HG03159 (cell line): ENCODE data around the gene CYFIP1.

Experiments
- ATAC-seq: cut with Tn5 transposase; IDR thresholded peaks from one replicate; pipeline ENCODE4 v1.9.1; 2021; ENCODE audit warnings: mild to moderate bottlenecking, moderate library complexity; ENCODE audit not compliant: unreplicated experiment

CYFIP1 gene

DNA sequence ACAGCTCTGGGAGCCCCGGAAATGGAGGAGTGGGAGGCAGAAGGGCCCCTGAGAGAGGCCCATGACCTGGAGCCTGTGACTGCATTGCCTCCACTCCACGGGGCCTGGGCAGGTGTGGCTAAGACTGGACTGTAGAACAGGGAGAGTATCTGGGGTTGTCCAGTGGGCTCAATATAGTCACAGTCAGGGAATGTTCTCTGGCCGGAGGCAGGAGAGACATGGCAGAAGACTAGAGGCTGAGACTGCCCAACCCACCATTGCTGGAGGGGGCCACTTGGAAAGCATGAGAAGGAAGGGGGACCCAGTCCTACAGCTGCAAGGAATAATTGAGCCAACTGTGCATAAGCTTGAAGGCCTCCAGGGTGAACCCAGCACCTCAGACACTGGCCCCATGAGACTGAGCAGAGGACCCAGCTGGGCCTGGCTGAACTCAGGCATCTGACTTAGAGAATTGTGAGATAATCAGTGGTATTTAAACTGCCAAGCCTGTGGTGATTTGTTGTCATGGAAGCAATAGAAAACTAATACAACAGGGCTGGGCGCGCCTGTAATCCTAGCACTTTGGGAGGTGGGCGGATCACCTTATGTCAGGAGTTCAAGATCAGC, 108.6 kb downstream of the CYFIP1 start:
- no peak for ATAC-seq

DNA sequence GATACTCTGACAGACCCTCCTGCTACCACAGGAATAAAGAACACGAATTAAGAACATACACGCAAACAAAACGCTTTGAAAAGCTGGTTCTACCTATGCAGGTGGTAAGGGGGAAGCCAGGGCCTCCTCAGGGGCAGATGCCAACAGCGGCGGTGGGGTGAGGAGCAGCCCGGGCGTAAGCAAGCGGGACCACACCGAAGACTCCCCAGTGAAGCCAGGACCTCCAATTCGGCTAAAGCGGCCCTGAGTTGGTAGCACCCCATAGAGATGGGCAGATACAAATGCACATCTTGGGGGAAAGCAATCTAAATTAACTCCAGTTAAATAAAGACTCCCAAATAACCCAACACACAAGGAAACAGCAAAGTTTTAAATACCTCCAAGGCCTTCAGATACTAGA, 109.3 kb downstream of the CYFIP1 start:
- ATAC-seq: no peak

DNA sequence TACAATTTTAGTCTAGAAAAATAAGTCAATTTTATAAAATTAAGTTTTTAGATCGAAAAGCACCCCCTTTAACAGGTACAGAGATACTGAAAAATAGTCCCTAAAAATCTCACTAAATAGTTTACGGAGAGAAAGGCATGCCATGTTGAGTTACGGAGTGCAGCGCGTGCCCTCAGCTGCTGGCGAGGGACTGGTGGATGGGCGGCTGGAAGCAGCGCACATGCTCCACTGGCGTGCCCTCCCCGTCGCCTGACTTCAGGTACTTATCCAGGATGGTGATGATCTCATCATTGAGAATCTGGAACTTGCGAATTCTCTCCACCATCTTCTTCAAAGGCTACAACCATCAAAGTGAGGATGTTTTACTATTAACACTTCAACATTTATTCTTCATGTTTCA, 110.3 kb downstream of the CYFIP1 start:
- ATAC-seq: no peak

DNA sequence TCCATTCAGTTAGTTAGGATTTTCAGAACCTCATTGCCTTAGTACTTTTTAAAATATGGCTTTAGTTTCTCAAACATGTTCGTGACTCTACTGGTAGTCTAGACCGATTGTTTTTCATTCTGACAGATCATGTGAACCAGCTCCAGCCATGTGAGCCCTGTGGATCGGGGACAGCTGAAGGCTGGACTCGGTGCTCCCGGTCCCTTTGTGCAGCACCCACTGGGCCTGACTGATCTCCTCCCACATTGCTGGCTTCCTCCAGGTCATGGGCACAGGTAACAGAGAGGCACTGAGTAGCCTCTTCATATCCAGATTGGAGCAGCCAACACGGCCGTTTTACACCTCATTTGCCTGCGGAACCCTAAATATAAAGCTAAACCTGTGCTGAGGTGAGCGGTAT, 111.2 kb downstream of the CYFIP1 start:
- no peak for ATAC-seq

DNA sequence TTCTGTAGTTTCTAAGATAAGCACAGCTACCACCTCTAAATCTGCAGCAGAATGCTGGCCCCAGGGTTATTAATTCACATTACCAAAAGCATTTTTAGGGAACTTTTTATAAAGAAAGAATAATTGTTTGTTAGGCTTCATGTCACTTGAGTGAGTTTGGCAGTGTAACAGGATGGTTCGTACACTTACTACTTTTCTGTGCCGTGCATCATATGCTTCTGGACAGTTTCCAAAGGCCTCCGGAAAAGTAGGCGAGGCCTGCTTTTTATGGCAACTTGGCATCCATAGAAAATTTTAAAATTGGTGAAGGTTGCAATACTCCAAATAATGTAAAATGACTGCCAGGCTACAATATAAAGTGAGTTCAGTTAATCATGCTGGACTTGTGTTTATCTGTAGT, 111.7 kb downstream of the CYFIP1 start:
- ATAC-seq: no peak

DNA sequence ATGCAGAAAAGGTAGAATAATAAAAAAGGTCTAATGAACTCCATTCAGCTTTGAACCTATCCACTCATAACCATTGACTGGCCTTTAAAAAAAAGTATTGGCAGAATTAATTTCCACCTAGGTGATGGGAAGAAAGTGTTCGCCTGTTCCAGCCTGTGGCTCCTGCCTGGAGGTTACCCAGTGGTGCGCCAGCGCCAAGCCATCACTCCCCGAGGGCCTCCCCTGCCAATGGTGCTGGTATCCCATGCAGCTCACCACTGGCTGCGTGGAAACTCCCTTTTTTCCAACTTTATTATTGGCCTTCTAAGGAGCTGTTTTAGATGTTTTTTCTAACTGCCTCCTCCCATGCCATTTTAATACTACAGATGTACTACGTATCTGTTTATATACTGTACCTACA, 112.3 kb downstream of the CYFIP1 start:
- no peak for ATAC-seq

DNA sequence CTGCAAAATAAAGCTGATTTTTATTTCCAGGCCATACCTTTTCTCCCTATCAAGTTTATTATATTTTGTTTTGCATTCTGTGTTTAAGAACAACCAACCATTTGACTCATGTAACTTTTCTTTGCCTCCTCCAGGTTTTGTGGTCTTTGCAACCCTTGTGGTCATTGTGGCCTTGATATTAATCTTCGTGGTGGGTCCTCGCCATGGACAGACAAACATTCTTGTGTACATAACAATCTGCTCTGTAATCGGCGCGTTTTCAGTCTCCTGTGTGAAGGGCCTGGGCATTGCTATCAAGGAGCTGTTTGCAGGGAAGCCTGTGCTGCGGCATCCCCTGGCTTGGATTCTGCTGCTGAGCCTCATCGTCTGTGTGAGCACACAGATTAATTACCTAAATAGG, 114.1 kb downstream of the CYFIP1 start:
- no peak for ATAC-seq

DNA sequence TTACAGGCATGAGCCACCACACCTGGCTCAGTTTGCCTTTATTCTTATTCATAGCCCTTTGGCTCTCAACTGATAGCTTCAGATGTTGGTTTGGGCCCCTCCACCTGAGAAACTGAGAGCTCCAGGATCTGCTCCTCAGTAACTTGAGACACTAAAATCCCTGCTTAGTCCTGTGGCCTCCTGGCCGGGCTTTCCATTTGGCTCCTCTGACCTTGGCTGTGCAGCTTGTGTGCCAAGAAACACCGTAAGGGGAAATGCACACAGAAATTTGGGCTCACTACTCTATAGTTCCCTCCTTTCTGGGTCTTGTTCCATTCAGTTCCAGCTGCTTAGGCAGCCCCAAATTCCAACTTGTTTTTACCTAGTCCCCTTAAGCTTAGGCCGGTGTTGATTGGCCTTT, 116.8 kb downstream of the CYFIP1 start:
- no peak for ATAC-seq

DNA sequence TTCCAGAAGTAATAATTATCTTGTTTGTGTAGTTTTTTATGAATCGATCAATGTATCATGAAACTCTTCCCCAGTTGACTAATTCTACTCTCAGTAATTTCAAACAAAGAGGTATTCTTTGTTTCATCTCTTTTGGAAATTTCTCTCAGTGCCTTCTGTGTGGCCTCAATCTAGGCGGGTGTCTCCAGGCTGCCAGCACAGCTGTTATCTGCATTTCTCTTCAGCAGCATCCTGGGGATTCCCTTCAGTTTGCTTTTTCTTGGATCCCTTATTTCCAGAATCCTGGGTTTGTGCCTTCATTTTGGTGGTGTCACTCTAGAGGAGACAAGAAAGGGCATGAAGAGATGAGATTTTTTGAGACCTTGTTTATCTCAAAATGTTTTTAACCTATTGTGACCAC, 119.0 kb downstream of the CYFIP1 start:
- ATAC-seq: no peak

DNA sequence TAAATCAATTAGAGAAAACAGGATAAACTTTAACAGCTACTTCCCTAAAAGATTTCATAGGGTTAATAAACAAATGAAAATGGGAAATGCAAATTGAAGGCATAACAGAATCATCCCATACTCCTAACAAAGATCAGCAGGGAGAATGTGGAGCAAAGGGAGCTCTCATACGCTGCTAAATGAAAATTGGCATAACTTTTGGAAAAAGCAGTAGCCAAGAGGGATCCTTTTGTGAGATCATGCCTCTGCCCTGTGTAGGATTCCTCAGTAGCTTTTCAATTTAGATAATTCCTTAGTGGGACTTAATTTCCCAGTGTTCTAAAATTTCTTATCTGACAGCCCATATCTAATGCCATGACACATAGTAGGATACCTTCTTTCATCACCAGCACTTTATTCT, 123.5 kb downstream of the CYFIP1 start:
- no peak for ATAC-seq

DNA sequence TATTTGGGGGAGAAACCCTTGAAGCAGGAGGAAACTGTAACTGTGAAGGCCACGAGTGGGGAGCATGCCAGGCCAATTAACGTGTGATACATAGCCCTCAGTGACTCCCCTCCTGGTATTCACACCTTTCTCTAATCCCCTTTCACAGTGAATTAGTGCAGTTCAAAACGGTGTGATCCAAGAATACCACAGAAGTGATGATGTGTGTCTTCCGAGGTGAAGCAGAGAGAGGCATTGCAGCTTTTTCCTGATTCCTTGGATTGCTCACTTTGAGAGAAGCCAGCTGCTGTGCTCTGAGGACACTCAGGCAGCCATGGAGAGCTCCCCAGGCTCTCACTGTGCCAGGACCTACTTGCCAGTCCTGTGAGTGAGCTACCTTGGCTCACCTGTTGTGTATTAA, 124.4 kb downstream of the CYFIP1 start:
- no peak for ATAC-seq

DNA sequence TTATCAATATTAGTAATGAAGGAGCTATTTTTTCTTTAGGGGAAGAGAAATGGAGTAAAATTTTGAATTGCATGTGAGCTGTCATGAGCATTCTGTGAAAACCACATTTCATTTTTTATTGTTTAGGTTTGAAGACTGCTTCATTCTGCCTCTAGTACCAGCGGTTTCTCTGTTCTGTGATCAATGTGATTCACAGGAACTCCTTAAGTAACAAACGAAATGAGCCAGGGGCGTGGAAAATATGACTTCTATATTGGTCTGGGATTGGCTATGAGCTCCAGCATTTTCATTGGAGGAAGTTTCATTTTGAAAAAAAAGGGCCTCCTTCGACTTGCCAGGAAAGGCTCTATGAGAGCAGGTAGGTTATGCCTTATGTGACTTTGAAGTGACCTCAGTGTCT, 128.7 kb downstream of the CYFIP1 start:
- ATAC-seq: no peak

DNA sequence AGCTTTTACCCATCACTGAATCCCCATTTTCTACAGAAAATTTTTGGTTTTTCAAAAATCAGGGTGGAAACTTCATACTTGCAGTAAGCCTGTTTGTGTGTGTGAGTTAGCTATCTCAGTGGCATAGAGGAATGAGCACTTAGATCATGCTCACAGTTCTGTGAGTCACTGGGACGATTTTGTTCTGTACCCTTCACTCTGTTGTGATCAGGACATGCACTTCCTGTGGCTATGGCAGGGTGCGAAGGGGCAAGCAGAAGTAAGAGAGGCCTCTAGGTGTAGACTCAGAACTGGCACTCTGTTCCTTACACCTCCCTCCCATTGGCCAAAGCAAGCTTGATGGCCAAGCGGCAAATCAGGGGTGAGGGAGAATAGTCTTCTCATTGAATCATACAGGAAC, 130.1 kb downstream of the CYFIP1 start:
- ATAC-seq: no peak

DNA sequence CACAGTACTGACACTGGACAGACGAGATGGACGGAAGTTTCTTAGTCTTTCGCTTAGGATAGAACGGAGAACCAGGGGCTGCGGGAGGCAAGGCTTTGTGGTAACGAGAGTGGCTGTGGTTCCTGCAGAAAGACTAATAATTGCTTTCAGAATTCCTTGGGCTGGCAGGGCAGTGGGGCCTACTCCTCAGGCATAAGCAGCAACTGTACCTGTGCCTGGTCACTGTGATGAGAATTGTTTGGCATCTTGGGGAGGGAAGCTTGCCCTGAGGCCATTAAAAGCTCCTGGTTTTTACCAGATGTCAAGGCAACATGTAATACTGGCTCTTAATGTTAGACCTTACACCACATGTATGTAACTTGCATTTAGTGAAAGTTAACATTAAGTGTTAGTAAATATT, 134.1 kb downstream of the CYFIP1 start:
- no peak for ATAC-seq

DNA sequence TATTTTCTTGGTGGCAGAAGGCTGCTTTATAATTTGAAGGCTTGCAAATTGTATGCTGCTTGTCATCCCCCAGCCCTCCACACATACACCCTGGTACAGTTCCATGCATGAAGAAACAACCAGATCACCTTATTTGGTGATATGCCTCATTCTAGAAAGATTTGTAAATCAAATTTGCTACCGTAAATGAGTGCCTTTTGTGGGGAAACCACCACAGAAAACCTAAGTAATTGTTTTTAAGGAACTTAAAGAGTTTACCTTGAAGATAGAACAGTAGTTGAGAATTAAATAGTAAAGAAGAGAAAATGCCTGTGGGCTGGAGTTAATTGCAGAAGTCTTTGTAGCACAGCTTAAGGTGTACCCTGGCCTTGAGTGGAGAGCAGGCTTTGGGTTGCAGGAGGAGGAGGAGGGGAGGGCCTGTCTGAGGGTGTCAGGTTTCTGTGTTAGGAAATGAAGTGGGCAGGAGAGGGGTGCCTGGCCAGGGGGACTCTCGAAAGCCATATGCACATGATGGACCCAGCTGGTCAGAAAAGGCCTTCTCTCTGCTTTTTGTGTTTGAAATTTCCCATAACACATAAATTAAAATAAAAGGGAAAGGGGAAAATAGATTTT, 134.8 kb downstream of the CYFIP1 start:
- no peak for ATAC-seq

DNA sequence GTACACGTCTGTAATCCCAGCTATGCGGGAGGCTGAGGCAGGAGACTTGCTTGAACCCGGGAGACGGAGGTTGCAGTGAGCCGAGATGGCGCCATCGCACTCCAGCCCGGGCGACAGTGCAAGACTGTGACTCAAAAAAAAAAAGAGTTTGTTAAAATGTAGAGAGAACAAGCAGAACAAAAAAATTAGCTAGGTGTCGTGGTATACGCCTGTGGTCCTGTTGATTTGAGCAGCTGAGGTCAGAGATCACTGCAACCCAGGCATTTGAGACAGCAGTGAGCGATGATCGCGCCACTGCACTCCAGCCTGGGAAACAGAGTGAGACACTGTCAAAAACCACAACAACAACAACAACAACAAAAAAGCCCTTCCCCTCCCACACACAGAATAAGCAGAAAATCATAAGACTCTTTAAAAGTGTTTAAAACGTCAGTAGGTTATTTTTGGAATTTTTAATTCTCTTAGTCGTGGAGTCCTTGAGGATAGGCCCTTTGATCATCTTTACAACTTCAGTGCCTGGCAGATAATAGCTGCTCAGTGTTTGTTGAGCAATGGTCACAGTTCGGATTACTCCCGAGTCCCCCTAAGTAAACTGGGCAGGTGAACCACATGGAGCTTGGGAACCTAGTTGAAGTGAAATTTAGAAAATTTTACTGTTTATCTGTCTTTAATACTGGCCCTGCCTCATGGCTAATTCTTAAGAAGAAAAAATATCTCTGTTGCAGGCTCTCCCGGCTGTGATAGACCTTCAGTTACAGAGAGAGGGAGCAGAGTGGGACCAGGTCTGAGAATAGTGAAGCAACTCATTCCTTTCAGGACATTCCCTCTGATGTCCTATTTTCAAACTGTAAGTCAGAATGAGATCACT, 135.5 kb downstream of the CYFIP1 start:
- no peak for ATAC-seq

DNA sequence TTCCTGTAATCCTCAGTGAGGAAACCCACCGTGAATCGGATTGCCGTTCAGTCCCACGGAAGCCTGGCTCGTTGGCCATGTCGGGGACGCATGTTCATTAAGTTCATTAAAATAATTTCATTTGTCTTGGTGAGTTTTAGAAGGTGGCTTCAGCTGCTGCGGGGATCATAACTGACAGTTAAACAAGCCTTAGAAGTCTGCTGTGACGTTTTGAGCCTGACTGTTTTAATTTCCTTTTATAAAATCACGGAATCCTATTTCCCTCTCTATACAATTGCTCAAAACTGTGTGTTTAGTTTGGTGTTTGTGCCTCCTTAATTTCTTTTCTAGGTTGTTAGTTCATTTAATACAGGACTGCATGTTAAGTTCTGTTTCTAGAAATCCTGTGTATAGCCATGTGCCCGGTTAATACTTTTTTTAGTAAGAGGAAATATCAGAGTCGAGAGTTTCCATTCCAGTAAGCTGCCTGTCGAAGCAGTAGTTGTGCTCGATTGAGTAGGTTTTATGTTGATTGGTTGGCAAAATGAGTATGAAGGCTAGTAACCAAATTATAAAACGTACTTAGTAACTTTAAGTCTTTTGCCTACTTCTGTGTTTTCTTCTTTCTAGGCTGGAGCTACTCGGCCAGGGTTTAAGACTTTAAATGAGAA, 141.0 kb downstream of the CYFIP1 start:
- no peak for ATAC-seq

DNA sequence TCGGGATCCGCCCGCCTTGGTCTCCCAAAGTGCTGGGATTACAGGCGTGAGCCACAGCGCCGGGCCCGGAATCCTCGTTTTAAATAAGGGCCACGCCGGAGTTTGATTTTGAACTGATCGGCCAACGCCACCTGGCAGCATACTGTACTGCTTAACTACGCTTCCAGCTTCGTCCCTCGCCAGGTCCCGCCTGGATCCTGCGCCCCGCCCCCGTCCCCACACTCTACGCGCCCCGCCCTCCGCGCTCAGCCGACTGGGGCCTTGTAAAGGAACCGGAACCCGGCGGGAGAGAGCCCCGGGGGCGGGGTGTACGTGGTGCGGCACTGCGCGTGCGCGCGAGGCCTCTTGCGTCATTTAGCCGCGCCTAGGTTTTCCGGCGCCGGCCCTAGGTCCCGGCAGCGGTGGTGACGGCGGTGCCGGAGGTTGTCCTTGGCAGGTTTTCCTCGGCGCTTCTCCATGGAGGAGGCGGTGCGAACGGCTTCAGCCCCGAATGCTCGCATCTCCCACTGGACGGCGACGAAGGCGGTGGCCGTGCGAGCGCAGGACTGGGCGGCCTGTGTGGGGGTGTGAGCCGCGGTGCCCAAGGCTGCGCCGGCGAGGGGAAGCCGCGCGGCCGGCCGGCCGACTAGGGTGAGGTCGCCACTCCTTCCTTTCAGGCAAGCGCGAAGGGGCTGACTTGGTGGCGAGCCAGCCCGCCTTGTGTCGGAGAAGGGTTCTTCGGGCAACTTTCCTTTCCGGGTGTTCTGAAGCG, 141.7 kb downstream of the CYFIP1 start, which contains the start of gene NIPA2:
Gene NIPA2, plus strand, starts transcription at position 375 of the 751 bp plus-strand sequence. CDS start 13,066 bp downstream, outside the sequence.
- peak; percentile 77 for ATAC-seq

DNA sequence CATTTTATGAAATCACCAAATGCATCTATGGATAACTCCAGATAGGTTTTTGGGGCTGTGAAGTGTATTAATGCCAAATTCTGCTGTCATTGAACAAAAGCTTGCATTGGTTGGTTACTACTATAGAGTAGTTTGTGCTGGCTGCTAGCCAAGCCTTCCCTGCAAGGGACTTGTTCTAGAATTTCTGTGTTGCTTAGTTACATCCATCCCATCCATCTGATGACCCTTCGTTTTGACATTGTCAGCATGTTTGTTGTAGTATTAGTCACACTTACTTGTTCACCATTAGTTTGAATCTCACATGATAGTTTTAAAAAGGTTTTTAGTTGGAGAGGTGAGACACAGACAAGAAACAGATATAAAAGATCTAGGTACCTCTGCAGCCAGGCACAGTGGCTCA, 148.7 kb downstream of the CYFIP1 start:
- no peak for ATAC-seq

DNA sequence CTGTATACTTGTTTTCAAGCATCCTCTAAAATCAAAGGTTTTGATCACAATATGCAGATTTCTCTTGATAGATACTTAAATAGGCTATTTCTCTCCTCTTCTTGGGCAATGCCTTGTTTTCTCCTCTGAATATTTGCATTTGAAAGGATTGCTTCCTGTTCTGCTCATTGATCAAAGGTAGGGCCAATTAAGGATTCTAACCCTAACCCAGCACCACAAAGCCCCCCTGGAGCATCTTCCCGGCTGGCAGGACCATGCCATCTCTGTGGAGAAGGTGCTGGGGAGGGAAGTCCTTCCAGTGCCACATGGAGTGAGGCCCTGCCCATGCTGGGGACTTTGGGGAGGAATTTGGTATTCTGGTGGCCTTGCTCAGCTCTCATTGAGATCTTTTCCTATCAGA, 153.0 kb downstream of the CYFIP1 start:
- no peak for ATAC-seq
